A549 treated with AZD9567 at 1 μM for 4 hours (cell line): ENCODE results near the gene MTMR4. TPM values are rescaled to one million over a fixed set of nuclear protein-coding genes. Genes with fewer than 3 reads are reported as not detected.

Source experiments
- total RNA-seq: library from RNA; stranded (reverse); fragments of 200-300 nt; extraction: Qiagen RNA extraction; gene quantifications from 5 replicates; pipeline ENCODE4 v1.2.3, GENCODE V29; 2022; ENCODE audit not compliant: insufficient read depth

The MTMR4 gene
- total RNA-seq = 6.4 to 10.9 TPM (median 8.3 TPM) in 5 replicates

GRCh38 chr17:58513965-58514769 is at the start of gene MTMR4:
Gene MTMR4, minus strand, starts transcription at chr17:58514638. Its CDS starts 231 bp downstream, at chr17:58514407.

DNA sequence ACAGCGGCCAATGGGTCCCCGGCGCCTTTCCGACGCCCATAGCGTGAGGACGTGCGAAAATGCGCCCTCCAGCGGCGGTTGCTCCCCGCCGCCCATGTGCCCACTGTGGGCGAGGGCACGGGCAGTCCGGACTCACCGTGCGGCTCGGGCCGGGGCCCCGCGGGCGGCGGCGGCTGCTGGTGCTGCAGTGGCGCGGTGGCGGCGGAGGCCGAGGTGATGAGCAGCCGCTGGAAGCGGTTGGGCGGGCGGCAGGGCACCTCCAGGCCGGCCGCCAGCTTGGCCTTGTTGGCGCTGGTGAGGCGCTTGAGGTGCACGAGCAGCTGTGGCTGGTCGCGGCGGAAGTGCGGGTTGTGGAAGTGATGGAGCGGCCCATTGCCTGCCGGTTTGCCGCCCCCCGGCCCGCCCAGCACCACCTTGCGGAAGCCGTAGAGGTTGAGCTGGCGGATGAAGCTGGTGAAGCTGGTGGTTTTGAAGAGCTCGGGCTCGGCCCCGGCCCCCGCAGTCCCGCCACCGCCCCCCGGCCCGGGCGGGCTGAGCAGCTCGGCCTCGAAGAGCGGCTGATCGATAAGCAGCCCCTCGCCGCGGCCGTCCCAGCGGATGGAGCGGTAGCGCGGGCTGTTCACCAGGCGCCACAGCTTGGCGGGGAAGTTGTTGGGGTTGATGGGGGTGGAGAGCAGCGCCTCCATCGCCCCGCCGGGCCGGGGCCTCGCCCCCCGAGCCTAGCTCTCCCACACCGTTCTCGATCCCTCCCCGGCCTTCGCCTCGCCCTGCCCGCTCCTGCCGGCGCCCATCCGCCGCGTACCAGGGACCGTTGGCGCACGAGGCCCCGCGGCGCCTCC is 26.6 kb downstream of the MTMR4 start, which contains the start of gene HSF5:
TSS of gene HSF5 (minus strand) at position 820 of the 839 bp plus-strand sequence. CDS start at position 686, 134 bp downstream.

Other genes starting within 250 kb of the MTMR4 start
- not detected in 5 replicates for gene MPO, start 233.7 kb downstream of the MTMR4 start, total RNA-seq
- gene TSPOAP1, start 185.8 kb downstream of the MTMR4 start, total RNA-seq = 0.02 TPM in 1 of 5 replicates, not detected in the others
- gene SUPT4H1, start 162.4 kb downstream of the MTMR4 start, total RNA-seq = 108 to 163 TPM (median 152 TPM) in 5 replicates
- 0.11 to 0.45 TPM (median 0.13 TPM) in 4 of 5 replicates, not detected in the other for gene RNF43, start 97.1 kb downstream of the MTMR4 start, total RNA-seq
- not detected in 5 replicates for gene HSF5, start 26.2 kb downstream of the MTMR4 start, total RNA-seq
- gene TEX14, start 177.4 kb upstream of the MTMR4 start, total RNA-seq = 0.19 to 0.33 TPM (median 0.26 TPM) in 4 of 5 replicates, not detected in the other
- gene RAD51C, start 178.0 kb upstream of the MTMR4 start, total RNA-seq = 52.7 to 65.4 TPM (median 55.0 TPM) in 5 replicates
- gene PPM1E, start 241.2 kb upstream of the MTMR4 start, total RNA-seq = 0.05 to 0.10 TPM (median 0.06 TPM) in 4 of 5 replicates, not detected in the other